Activated CD8-positive, alpha-beta T cell treated with anti-CD3 and anti-CD28 coated beads for 36 hours (primary cell): ENCODE results near the gene SOX9. TPM values are rescaled to one million over a fixed set of nuclear protein-coding genes. Genes with fewer than 3 reads are reported as not detected.

ENCODE experiments used
- ATAC-seq: fragments of 200-7000 bp; cut with Tn5 transposase; one replicate; pipeline ENCODE4 v1.10.0; 2021; ENCODE audit warnings: mild to moderate bottlenecking, moderate library complexity
- CTCF ChIA-PET: fragments of 350-600 bp; sonication (Branson Sonifier 250); formaldehyde crosslinking; loops from one replicate; lab custom pipeline; 2021; ENCODE audit warnings: antibody characterized with exemption; lab: Charles Lee
- POLR2A ChIA-PET: fragments of 350-600 bp; sonication (Branson Sonifier 250); formaldehyde crosslinking; loops from one replicate; lab custom pipeline; 2021; ENCODE audit warnings: antibody characterized with exemption; lab: Charles Lee
- DNase-seq: peaks from one replicate; pipeline ENCODE4 v3.0.0-alpha.2; 2020
- H3K27ac Mint-ChIP-seq: one replicate; pipeline ENCODE4 v1.8.0; 2021; ENCODE audit warnings: mild to moderate bottlenecking, mixed read lengths
- H3K27me3 Mint-ChIP-seq: one replicate; pipeline ENCODE4 v1.8.0; 2021; ENCODE audit warnings: mixed read lengths
- H3K36me3 Mint-ChIP-seq: one replicate; pipeline ENCODE4 v1.8.0; 2021; ENCODE audit warnings: low read depth, mixed read lengths
- H3K4me1 Mint-ChIP-seq: one replicate; pipeline ENCODE4 v1.8.0; 2021; ENCODE audit warnings: low read depth, mixed read lengths
- H3K4me3 Mint-ChIP-seq: one replicate; pipeline ENCODE4 v1.8.0; 2021; ENCODE audit warnings: mild to moderate bottlenecking, moderate library complexity, mixed read lengths
- H3K9me3 Mint-ChIP-seq: one replicate; pipeline ENCODE4 v1.8.0; 2021; ENCODE audit warnings: mixed read lengths
- CTCF ChIP-seq: fragments of 200-600 bp; IDR thresholded peaks from one replicate; pipeline ENCODE4 v1.8.0; 2022; ENCODE audit warnings: antibody characterized with exemption, mild to moderate bottlenecking
- intact Hi-C: fragments of 100-400 bp; cut with micrococcal nuclease; formaldehyde crosslinking; loops from one replicate; pipeline ENCODE4 v1.10.0; 2022
- total RNA-seq, 2 experiments: library from RNA; stranded (reverse); gene quantifications; one replicate each; pipeline ENCODE4 v1.2.3, GENCODE V29; 2021

The SOX9 gene
- not detected for total RNA-seq

- intact Hi-C loops = no loop called here
- peaks cover 10% of the 10 kb centered on the region for H3K4me1 Mint-ChIP-seq
- no peak for ATAC-seq
Measured at GRCh38 chr17:72120642-72121163, at the start of gene SOX9. SOX9 (plus strand) TSS chr17:72121020; CDS start chr17:72121392, 372 bp downstream.

GRCh38 chr17:72071330-72071729 lies 49.5 kb upstream of the SOX9 start:
- Mint-ChIP-seq H3K36me3 (no peaks in the 10 kb centered on the region), H3K4me3 (no peak overlapping the region), H3K4me1 (no peaks in the 10 kb centered on the region), H3K27me3 (no peaks in the 10 kb centered on the region), H3K9me3 (peaks cover 1% of the 10 kb centered on the region), H3K27ac (no peak overlapping the region)
- ChIA-PET POLR2A (no interaction called here), CTCF (no interaction called here)
- no peak for TF ChIP-seq CTCF
- no peak for DNase-seq
- intact Hi-C loops = no loop called here
- no peak for ATAC-seq

More at GRCh38 chr17:72120642-72121163, at the start of gene SOX9:
- TF ChIP-seq CTCF = no peak
- Mint-ChIP-seq H3K9me3 (no peaks in the 10 kb centered on the region), H3K4me3 (no peak within 1 kb of the TSS), H3K27me3 (peaks cover 74% of the 10 kb centered on the region), H3K36me3 (peaks cover 2% of the 10 kb centered on the region), H3K27ac (no peak within 1 kb of the TSS)
- ChIA-PET CTCF (no interaction called here), POLR2A (no interaction called here)
- DNase-seq = no peak

- no peaks in the 10 kb centered on the region for H3K27me3 Mint-ChIP-seq
- ChIA-PET POLR2A (interaction anchor here (0.7 kb wide), 1 partner anchor 18 kb away, joined by 3 read pairs; no protein-coding TSS in a partner anchor), CTCF (no interaction called here)
- intact Hi-C loops = no loop called here
- H3K4me3 Mint-ChIP-seq = no peak overlapping the region
- ATAC-seq (no peak), DNase-seq (no peak)
- H3K27ac Mint-ChIP-seq = no peak overlapping the region
- H3K36me3 Mint-ChIP-seq = no peaks in the 10 kb centered on the region
- no peak for TF ChIP-seq CTCF
- no peaks in the 10 kb centered on the region for H3K9me3 Mint-ChIP-seq
- no peaks in the 10 kb centered on the region for H3K4me1 Mint-ChIP-seq
Measured at GRCh38 chr17:72075995-72076677, 44.7 kb upstream of the SOX9 start.

- no peak overlapping the region for H3K4me3 Mint-ChIP-seq
- ChIA-PET CTCF (no interaction called here), POLR2A (no interaction called here)
- no peaks in the 10 kb centered on the region for H3K9me3 Mint-ChIP-seq
- H3K27me3 Mint-ChIP-seq = no peaks in the 10 kb centered on the region
- DNase-seq (no peak), ATAC-seq (no peak)
- no peaks in the 10 kb centered on the region for H3K36me3 Mint-ChIP-seq
- intact Hi-C loops = no loop called here
- H3K27ac Mint-ChIP-seq = no peak overlapping the region
- no peak for TF ChIP-seq CTCF
- no peaks in the 10 kb centered on the region for H3K4me1 Mint-ChIP-seq
Measured at GRCh38 chr17:72076678-72077030, 44.2 kb upstream of the SOX9 start.

- H3K27ac Mint-ChIP-seq = no peak overlapping the region
- intact Hi-C loops = no loop called here
- H3K36me3 Mint-ChIP-seq = no peaks in the 10 kb centered on the region
- no peak overlapping the region for H3K4me3 Mint-ChIP-seq
- no peaks in the 10 kb centered on the region for H3K9me3 Mint-ChIP-seq
- no peaks in the 10 kb centered on the region for H3K4me1 Mint-ChIP-seq
- POLR2A ChIA-PET = no interaction called here
- no peaks in the 10 kb centered on the region for H3K27me3 Mint-ChIP-seq
- no peak for DNase-seq
- TF ChIP-seq CTCF = no peak
- no peak for ATAC-seq
- CTCF ChIA-PET = no interaction called here
Measured at GRCh38 chr17:72077326-72077960, 43.4 kb upstream of the SOX9 start.
